Diencephalon (tissue), 1 donor: ENCODE results near the gene LRP11. TPM values are rescaled to one million over a fixed set of nuclear protein-coding genes. Genes with fewer than 3 reads are reported as not detected.

Experiments
- total RNA-seq: library from RNA; depleted of rRNA; stranded (reverse); fragments of >200 nt; gene quantifications from one replicate; pipeline ENCODE4 v1.2.3, GENCODE V29; 2014

LRP11 gene, protein sequence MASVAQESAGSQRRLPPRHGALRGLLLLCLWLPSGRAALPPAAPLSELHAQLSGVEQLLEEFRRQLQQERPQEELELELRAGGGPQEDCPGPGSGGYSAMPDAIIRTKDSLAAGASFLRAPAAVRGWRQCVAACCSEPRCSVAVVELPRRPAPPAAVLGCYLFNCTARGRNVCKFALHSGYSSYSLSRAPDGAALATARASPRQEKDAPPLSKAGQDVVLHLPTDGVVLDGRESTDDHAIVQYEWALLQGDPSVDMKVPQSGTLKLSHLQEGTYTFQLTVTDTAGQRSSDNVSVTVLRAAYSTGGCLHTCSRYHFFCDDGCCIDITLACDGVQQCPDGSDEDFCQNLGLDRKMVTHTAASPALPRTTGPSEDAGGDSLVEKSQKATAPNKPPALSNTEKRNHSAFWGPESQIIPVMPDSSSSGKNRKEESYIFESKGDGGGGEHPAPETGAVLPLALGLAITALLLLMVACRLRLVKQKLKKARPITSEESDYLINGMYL
- total RNA-seq: 41.3 TPM

DNA sequence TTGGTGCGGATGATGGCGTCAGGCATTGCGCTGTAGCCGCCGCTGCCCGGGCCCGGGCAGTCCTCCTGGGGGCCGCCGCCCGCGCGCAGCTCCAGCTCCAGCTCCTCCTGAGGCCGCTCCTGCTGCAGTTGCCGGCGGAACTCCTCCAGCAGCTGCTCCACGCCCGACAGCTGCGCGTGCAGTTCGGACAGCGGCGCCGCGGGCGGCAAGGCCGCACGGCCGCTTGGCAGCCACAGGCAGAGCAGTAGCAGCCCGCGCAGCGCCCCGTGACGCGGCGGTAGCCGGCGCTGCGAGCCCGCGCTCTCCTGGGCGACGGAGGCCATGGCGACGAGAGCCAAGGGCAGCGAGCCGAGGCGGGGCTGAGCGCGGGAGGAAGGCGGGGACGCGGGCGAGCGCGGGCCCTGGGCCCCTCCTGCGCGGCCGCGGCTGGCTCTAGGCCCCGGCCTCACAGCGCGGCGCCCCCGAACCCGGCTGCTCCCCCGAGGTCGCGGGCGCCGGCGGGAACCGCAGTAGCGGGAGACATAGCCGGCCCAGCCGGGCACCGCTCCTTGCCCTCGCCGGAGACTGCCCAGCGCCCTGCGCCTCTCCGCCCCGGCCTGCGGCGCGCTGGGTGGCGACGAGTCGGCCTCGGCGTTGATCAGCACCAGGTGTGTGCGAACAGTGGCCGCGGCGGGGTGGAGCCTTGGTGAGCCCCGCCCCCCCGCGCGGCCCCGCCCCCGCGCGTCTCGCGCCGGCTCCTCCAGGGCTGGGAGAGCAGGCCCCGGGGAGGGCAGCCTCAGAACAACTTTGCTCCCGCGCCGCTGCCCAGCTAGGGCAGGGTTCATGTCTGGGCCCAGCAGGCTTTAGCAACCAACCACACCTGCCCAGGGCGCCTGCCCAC is at the start of gene LRP11:
TSS of gene LRP11 (minus strand) at position 662 of the 880 bp plus-strand sequence. CDS start at position 323, 339 bp downstream.

DNA sequence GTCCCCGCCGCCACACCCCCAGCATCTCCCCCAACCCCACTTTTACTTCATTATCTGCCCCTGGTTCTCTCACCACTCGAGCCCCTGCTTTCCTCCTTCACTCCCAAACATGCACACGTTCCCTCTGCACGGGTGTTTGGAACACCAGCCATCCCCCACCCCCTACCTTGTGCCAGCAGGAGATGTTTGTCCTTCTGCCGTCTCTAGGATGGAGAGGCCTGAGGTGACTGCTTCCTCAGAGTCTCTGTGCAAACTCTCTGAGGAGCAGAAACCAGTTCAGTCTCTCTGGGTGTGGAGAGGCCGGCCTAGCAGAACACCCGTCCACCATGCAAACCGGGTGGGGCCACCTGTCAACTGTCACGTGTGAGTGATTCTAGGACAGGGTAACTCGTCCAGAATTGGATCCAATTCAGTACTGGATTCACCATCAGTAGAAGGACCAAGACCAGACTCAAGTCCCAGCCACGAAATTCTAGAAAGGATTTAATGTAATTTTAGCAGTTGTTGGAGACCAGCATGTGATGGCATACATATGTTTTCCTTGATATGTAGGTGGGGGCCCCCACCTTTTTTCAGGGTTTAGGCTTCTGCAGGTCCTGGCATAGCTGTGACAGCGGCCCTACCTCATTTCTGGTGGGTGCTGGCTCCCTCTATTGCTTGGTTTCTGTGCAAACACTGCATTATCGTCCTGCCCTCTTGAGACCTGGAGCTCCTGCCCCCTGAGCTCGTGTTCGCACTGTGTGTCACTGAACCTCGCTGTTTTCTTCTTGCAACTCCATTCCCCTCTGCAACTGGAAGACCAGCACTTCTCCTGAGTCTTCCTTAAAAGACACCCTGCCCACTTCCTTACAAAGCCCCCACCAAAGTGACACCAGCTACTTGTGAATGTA is 33.9 kb upstream of the LRP11 start, which contains the start of gene RAET1E:
TSS of gene RAET1E (minus strand) at position 259 of the 890 bp plus-strand sequence. CDS start 7,212 bp downstream, outside the sequence.

Other genes with a start within 250 kb of the LRP11 start
- gene KATNA1, start 215.6 kb downstream of the LRP11 start, total RNA-seq: 20.3 TPM
- 30.2 TPM for gene LATS1, start 146.3 kb downstream of the LRP11 start, total RNA-seq
- gene NUP43, start 117.8 kb downstream of the LRP11 start, total RNA-seq: 23.3 TPM
- 162 TPM for gene PCMT1, start 114.6 kb downstream of the LRP11 start, total RNA-seq
- not detected for gene RAET1E, start 33.8 kb upstream of the LRP11 start, total RNA-seq
- not detected for gene RAET1G, start 58.8 kb upstream of the LRP11 start, total RNA-seq
- gene ULBP2, start 77.7 kb upstream of the LRP11 start, total RNA-seq: 2.1 TPM
- 0.23 TPM for gene ULBP1, start 99.6 kb upstream of the LRP11 start, total RNA-seq
- 0.23 TPM for gene RAET1L, start 161.2 kb upstream of the LRP11 start, total RNA-seq
- 14.1 TPM for gene ULBP3, start 204.8 kb upstream of the LRP11 start, total RNA-seq